GM12801 (cell line): ENCODE results near the gene SH2D4B.

Experiments
- TF ChIP-seq, protein P1 (sequence below): IDR thresholded peaks from one replicate; pipeline ENCODE4 v1.5.1; 2011; ENCODE audit warnings: control low read depth; ENCODE audit not compliant: insufficient read length; ENCODE audit errors: extremely low read depth

SH2D4B gene

GRCh38 chr10:80538481-80539185, 931 bp downstream of the SH2D4B start:
- TF ChIP-seq, protein P1, sequence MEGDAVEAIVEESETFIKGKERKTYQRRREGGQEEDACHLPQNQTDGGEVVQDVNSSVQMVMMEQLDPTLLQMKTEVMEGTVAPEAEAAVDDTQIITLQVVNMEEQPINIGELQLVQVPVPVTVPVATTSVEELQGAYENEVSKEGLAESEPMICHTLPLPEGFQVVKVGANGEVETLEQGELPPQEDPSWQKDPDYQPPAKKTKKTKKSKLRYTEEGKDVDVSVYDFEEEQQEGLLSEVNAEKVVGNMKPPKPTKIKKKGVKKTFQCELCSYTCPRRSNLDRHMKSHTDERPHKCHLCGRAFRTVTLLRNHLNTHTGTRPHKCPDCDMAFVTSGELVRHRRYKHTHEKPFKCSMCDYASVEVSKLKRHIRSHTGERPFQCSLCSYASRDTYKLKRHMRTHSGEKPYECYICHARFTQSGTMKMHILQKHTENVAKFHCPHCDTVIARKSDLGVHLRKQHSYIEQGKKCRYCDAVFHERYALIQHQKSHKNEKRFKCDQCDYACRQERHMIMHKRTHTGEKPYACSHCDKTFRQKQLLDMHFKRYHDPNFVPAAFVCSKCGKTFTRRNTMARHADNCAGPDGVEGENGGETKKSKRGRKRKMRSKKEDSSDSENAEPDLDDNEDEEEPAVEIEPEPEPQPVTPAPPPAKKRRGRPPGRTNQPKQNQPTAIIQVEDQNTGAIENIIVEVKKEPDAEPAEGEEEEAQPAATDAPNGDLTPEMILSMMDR, result no peak

DNA sequence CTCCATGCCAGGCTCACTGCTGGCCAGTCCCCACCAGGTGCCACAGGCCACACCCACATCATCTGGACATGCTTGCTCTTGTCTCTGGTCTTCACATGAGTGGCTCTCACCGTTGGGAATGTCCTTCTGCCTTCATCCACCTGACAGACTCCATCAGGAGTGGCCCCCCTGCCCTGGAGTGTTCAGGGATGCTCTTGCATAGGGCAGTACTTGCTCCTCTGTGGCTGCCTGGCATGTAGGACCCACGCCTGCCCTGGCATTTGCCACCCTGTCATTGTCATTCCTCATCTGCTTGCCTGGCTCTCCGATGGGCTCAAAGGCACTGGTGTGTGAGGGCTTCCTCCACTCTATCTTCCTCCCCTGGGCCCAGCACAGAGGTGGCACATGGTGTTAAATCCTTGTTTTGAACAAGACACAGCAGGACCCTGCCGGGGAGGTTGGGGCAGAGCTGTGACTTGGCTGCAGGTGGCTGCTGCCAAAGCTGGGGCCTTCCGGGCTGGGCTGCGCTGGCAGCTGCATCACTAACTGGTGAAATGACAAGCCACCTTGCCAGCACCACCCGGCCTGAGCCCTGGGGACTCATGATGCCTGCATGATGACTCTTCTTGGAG, 1.8 kb downstream of the SH2D4B start:
- TF ChIP-seq, protein P1, result no peak

DNA sequence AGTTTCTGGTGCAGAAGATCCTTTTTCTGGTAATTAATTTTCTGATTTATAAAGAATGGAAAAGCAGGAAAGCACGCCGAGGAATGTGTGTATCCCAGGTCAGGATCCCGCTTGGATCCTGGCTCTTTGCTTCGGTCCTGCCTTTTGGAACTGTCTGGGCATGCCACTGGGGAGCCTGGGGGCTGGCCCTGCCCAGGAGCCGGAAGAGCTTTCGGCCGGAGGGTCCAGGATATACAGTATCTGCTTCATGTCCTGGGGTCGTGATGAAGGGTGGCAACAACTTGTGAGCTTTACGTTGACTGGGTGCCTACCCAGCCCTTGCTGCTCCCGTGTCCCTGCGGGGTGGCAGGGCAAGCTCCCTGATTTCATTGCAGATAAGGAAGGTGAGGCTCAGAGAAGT, 2.4 kb downstream of the SH2D4B start:
- TF ChIP-seq, protein P1, result no peak

DNA sequence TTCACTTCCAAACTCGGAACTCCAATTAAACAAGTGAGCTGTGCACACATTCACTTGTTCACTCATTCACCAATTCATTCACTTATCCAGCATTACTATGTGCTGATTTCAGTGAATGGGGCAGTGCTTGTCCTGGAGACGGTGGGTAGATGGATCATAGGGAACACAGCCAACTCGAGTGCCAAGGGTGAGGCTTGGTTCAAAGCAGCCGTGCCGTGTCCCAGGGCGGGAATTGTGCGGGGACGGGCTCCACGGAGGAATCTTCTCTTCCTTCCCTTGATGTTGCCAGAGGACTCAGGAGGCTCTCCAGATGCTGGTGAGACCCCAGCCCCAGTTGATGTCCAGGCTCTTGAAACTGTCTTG, 2.9 kb downstream of the SH2D4B start:
- TF ChIP-seq, protein P1, result no peak

GRCh38 chr10:80540981-80541750, 3.5 kb downstream of the SH2D4B start:
- TF ChIP-seq, protein P1, result no peak

- TF ChIP-seq, protein P1, result no peak
These were observed 4.4 kb downstream of the SH2D4B start for GRCh38 chr10:80542053-80542452.

GRCh38 chr10:80542652-80543318, 5.1 kb downstream of the SH2D4B start:
- TF ChIP-seq, protein P1, result no peak
